GM12874 (cell line): ENCODE data around the gene RNF151.

Experiments used
- CTCF ChIP-seq: IDR thresholded peaks from 2 replicates; pipeline ENCODE4 v1.5.1; 2011; ENCODE audit warnings: low read depth, mild to moderate bottlenecking, control low read depth, low read length, moderate library complexity; ENCODE audit not compliant: insufficient read depth

RNF151 gene

GRCh38 chr16:1922357-1922756 lies 44.3 kb upstream of the RNF151 start:
- TF ChIP-seq CTCF, result no peak

- TF ChIP-seq CTCF, result peak; percentile 47
Observed at GRCh38 chr16:1923299-1924034, 43.2 kb upstream of the RNF151 start.

- TF ChIP-seq CTCF, result no peak
Observed at GRCh38 chr16:1924095-1924494, 42.6 kb upstream of the RNF151 start.

GRCh38 chr16:1926271-1926670 lies 40.4 kb upstream of the RNF151 start:
- TF ChIP-seq CTCF, result no peak

GRCh38 chr16:1929105-1929504 lies 37.6 kb upstream of the RNF151 start:
- TF ChIP-seq CTCF, result no peak

GRCh38 chr16:1929578-1930337 lies 36.9 kb upstream of the RNF151 start:
- peak; percentile 95 for TF ChIP-seq CTCF

GRCh38 chr16:1930338-1930720 lies 36.3 kb upstream of the RNF151 start:
- TF ChIP-seq CTCF, result no peak
